SK-N-MC (cell line): Measurements from ENCODE around the gene MTHFSD.

Source experiments
- EZH2 ChIP-seq: fragments of 200-600 bp; sonication (generic); IDR thresholded peaks from one replicate; pipeline ENCODE4 v1.6.1; 2017; ENCODE audit warnings: antibody characterized with exemption
- FOXP2 ChIP-seq: optimal IDR thresholded peaks from 2 replicates; pipeline ENCODE3; 2011; ENCODE audit warnings: mild to moderate bottlenecking, moderate library complexity; ENCODE audit not compliant: insufficient read depth; ENCODE audit errors: extremely low read length, control extremely low read depth
- POLR2AphosphoS5 ChIP-seq: IDR thresholded peaks from 2 replicates; pipeline ENCODE4 v1.6.1; 2012; ENCODE audit warnings: mild to moderate bottlenecking, low read depth, low read length, borderline replicate concordance

DNA sequence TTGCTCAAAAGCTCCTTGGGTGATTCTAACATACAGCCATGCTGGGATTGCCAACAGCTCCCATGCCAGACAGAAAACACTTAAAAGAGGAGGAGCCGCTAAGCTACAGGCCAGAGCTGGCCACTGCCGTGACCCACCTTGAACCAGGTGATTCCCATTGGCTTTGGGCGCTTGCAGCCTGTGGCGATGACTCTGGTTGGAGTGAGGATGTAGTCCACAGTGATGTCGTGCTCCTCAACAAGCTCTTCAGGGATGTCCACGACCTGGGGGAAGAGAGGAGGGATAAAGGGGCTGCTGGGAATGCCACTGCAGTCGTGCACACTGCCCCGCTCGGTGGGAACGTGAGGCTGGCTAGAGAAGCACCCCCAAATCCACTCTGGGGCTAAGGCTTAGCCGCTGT is 13.5 kb downstream of the MTHFSD start:
- TF ChIP-seq POLR2AphosphoS5 (no peak), EZH2 (no peak), FOXP2 (no peak)
